Stimulated activated CD4-positive, alpha-beta T cell treated with anti-CD3 and anti-CD28 coated beads, Interleukin-4, amount 100 ng/mL, for 48 hours (primary cell): ENCODE data around the gene ASNS.

Experiments used
- DNase-seq, 2 donors: peaks; one replicate each; pipeline ENCODE4 v3.0.0-alpha.2; 2020; ENCODE audit warnings: low read depth in 2 of 2

The ASNS gene

DNA sequence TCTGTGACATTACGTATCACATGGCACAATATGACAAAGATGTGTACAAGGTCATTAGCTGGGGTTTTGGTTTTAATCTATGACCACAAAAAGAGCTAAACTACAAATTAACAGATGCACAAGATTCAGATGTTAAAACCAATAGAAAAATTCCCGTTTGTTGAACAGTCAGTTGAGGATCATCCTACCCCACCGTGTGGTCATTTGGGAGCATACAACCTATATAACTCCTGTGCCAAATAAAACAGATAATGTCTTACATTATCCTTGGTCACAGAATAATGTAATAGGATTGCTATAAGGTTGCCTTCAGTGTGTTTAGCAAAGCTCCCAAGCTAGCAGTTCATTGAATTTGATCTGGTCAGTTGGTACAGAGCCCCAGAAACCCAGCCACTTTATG lies 28.2 kb downstream of the ASNS start:
- no peak for DNase-seq

DNA sequence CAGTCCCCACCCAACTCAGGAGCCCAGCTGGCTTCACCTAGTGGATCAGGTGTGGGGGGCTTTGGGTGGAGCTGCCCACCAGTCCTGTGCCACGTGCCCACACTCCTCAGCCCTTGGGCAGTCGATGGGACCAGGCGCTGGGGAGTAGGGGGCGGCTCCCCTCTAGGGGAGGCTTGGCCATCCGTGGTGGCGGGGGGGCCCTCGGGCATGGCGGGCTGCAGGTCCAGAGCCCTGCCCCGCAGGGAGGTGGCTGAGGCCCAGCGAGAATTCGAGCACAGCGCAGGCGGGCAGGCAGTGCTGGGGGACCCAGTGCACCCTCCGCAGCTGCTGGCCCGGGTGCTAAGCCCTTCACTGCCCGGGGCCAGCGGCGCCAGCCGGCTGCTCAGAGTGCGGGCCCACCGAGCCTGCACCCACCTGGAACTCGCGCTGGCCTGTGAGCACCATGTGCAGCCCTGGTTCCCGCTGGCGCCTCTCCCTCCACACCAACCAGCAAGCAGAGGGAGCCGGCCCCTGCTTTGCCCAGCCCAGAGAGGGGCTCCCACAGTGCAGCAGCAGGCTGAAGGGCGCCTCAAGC lies 29.3 kb downstream of the ASNS start:
- no peak for DNase-seq

DNA sequence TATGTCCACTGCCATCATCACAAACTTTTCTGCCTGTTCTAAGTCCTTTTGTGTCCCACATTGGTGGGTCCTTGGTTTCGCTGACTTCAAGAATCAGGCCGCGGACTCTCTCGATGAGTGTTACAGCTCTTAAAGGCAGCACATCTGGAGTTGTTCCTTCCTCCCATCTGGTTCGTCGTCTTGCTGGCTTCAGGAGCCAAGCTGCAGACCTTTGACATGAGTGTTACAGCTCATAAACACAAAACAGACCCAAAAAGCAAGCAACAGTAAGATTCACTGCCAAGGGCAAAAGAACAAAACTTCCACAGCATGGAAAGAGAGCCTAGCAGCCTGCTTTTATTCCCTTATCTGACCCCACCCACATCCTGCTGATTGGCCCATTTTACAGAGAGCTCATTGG lies 30.2 kb downstream of the ASNS start:
- no peak for DNase-seq

- DNase-seq = peak; percentile 49 to 50
Measured at GRCh38 chr7:97835296-97836138, 36.7 kb downstream of the ASNS start.

DNA sequence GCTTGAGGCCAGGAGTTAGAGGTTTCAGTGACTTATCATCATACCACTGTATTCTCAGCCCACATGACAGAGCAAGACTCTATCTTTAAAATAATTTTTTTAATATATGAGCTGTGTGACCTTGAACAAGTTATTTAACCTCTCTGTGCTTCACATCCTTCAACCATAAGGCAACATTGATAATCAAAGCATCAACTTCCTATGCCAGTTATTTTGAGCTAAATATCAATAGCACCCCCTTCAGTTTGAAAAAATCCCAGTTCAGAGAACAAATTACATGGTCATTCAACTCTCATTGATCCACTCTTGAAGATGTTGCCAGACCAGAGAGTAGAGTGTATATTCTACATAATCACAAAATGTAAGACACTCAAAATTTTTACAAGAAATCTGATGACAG lies 53.0 kb downstream of the ASNS start:
- DNase-seq = no peak

DNA sequence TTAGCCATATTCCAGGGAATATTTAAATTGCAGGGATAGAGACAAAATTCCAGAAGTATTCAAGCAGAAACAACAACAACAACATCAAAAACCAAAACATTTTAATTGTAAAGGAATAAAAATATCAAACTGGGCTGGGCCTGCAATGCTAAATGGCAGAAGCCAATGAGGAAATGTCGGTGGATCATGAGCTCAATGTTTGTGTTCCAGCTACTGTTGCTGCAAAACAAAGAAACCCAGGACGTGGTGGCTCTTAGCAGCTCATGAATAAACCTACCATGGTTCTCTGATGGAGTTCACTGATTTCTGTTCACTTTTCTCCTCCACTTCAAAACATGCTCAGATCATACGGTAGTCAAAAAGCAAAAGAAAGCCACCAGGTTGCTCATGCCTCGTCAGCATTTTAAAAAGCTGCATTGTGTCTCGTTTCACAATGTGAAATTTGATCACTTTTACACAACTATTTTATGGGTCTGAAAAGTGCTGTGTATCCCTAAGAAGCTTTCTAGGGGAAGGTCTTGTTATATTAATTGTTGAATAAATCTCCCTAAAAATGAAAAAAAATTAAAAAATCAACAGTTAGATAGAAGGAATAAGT lies 54.0 kb downstream of the ASNS start:
- DNase-seq = no peak
